ENCODE results near the gene DONSON.
"Not testable (repeated sequence)": the region's sequence is repeated elsewhere in the genome, so short reads cannot be mapped to it uniquely, and the experiment has no call there.

DONSON gene

GRCh38 chr21:33588485-33589335 is at the start of gene DONSON:
Gene DONSON, minus strand, starts transcription at chr21:33588684. Its CDS starts 43 bp downstream, at chr21:33588641.
- DNase-seq = peak; percentile 76 to 92 (median 84)

- DNase-seq = no peak
These were observed 45.8 kb upstream of the DONSON start for GRCh38 chr21:33634254-33634653.

GRCh38 chr21:33626151-33626550 is 37.7 kb upstream of the DONSON start:
- not testable (repeated sequence) for DNase-seq

GRCh38 chr21:33622253-33622652 is 33.8 kb upstream of the DONSON start:
- DNase-seq = no peak

- DNase-seq = no peak
These were observed 31.2 kb upstream of the DONSON start for GRCh38 chr21:33619726-33620125.

- no peak for DNase-seq
These were observed 29.9 kb upstream of the DONSON start for GRCh38 chr21:33618407-33618806.

GRCh38 chr21:33617565-33617964 is 29.1 kb upstream of the DONSON start:
- not testable (repeated sequence) for DNase-seq

GRCh38 chr21:33611006-33611744 is 22.7 kb upstream of the DONSON start:
- DNase-seq = no peak

GRCh38 chr21:33608559-33608958 is 20.1 kb upstream of the DONSON start:
- no peak for DNase-seq

GRCh38 chr21:33598051-33598450 is 9.6 kb upstream of the DONSON start:
- DNase-seq = no peak

GRCh38 chr21:33587792-33588484 is 546 bp downstream of the DONSON start:
- DNase-seq = peak in 2 of 6 experiments; percentile 24 to 33

GRCh38 chr21:33586927-33587326 is 1.6 kb downstream of the DONSON start:
- no peak for DNase-seq

GRCh38 chr21:33584455-33584854 is 4.0 kb downstream of the DONSON start:
- no peak for DNase-seq

- DNase-seq = no peak
These were observed 9.4 kb downstream of the DONSON start for GRCh38 chr21:33578959-33579542.

- DNase-seq = no peak
These were observed 10.3 kb downstream of the DONSON start for GRCh38 chr21:33578214-33578613.

- not testable (repeated sequence) for DNase-seq
These were observed 11.7 kb downstream of the DONSON start for GRCh38 chr21:33576741-33577141.

- no peak for DNase-seq
These were observed 16.1 kb downstream of the DONSON start for GRCh38 chr21:33572350-33572749.

GRCh38 chr21:33569991-33570390 is 18.5 kb downstream of the DONSON start:
- DNase-seq = no peak

GRCh38 chr21:33568448-33568847 is 20.0 kb downstream of the DONSON start:
- no peak for DNase-seq

GRCh38 chr21:33567914-33568313 is 20.6 kb downstream of the DONSON start:
- DNase-seq = no peak

GRCh38 chr21:33566514-33566913 is 22.0 kb downstream of the DONSON start:
- DNase-seq = no peak

- no peak for DNase-seq
These were observed 26.1 kb downstream of the DONSON start for GRCh38 chr21:33562389-33562788.

- no peak for DNase-seq
These were observed 27.1 kb downstream of the DONSON start for GRCh38 chr21:33561373-33561772.

Data from stimulated activated naive CD4-positive, alpha-beta T cell (primary cell).